NB4 (cell line): ENCODE data around the gene ANO8.

Source experiments
- POLR2A ChIP-seq: IDR thresholded peaks from 2 replicates; pipeline ENCODE4 v1.6.1; 2011; ENCODE audit warnings: mild to moderate bottlenecking; ENCODE audit not compliant: insufficient read length; ENCODE audit errors: extremely low read depth
- TF ChIP-seq, protein P1 (sequence below): IDR thresholded peaks from one replicate; pipeline ENCODE4 v1.5.1; 2012; ENCODE audit warnings: low read depth, low read length

DNA sequence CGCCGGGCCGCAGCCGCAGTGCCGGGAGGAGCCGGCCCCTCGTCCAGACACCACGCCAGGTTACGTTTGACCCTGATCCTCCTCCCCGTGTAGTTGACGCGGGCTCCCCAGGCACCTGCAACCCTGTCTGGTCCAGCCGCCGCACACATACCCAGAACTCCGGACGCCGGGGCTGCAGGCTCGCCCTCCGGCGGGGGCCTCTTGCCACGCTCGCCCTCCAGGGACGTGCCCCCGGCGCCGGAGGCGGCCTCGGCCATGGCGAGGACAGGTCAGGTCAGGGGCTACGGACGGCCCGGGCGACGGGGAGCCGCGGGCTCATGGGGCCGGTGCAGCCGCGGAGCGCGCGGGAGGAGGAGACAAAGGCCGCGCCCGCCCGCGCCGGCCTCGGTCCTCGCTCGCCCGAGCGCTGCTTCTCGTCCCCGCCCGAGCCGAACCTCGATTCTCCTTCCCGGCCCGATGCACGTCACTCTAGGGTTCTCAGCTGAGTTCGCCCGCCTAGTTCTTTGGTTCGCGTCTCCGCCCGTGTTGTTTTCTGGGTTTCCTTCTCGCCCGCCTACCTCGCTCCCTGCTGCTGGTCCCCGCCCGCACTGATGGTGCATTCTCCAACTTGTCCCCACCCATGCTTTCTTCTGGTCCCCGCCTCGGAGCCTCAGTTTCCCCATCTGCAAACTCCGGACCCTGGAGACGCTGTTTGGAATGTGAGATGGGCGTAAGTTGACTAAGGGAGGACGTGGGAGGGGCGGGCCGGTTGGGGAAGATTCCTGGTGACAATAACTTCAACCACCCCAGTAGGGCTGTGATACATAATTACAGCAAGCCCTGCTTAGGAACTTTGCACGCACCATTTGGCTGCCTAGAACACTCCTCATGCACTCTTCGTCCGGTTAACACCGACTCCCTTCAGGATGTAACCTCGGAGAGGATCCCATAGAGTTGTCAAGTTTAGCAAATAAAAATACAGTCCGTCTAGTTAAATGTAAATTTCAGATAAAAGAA is at the start of gene ANO8:
- TF ChIP-seq, protein P1, sequence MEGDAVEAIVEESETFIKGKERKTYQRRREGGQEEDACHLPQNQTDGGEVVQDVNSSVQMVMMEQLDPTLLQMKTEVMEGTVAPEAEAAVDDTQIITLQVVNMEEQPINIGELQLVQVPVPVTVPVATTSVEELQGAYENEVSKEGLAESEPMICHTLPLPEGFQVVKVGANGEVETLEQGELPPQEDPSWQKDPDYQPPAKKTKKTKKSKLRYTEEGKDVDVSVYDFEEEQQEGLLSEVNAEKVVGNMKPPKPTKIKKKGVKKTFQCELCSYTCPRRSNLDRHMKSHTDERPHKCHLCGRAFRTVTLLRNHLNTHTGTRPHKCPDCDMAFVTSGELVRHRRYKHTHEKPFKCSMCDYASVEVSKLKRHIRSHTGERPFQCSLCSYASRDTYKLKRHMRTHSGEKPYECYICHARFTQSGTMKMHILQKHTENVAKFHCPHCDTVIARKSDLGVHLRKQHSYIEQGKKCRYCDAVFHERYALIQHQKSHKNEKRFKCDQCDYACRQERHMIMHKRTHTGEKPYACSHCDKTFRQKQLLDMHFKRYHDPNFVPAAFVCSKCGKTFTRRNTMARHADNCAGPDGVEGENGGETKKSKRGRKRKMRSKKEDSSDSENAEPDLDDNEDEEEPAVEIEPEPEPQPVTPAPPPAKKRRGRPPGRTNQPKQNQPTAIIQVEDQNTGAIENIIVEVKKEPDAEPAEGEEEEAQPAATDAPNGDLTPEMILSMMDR = no peak
- TF ChIP-seq POLR2A = no peak
